ENCODE data around the gene HSFX3. TPM values are rescaled to one million over a fixed set of nuclear protein-coding genes. Genes with fewer than 3 reads are reported as not detected.
"Not testable (repeated sequence)": the region's sequence is repeated elsewhere in the genome, so short reads cannot be mapped to it uniquely, and the experiment has no call there.

HSFX3 gene
- total RNA-seq, 1 experiment from 2014 or later = not detected

DNA sequence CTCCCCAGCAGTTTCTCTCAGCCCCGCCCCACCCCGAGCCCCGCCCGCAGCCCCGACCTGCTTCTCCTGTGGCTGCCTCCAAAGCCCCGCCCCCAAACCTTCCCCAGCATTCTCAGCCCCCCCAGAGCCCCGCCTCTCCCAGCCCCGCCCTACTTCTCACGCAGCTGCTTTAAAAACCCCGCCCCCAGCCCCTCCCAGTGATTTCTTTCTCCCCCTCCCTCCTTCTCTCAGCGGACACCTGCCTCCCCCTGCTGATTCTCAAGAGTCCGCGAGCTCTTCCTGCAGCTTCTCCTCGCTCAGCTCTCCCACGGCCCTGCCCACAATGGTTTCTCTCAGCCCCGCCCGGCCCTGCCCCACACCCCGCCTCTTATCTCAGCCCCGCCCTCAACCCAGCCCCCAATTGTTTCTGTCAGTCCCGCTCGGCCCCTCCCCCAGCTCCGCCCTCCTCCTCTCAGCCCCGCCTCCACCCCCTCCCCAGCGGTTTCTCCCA is 9.5 kb downstream of the HSFX3 start:
- Mint-ChIP-seq H3K36me3 (ENCODE audit: insufficient read depth, unreplicated experiment) (peaks cover 3% of the 10 kb centered on the region), H3K9me3 (ENCODE audit: unreplicated experiment) (peaks cover 5% of the 10 kb centered on the region), H3K4me3 (ENCODE audit: unreplicated experiment) (peak overlapping the region; percentile 80), H3K27ac (ENCODE audit: low read depth, unreplicated experiment) (peak overlapping the region; percentile 99), H3K27me3 (ENCODE audit: insufficient read depth, unreplicated experiment) (no peaks in the 10 kb centered on the region), H3K4me1 (ENCODE audit: insufficient read depth, unreplicated experiment) (no peaks in the 10 kb centered on the region)
- POLR2A ChIA-PET = interaction anchor here (1.0 to 3.6 kb wide), 6 partner anchors 24 to 399 kb away, joined by 3 to 58 read pairs (median 12); partner anchors contain the start of genes EOLA2 and IDS
- TF ChIP-seq, protein P1, sequence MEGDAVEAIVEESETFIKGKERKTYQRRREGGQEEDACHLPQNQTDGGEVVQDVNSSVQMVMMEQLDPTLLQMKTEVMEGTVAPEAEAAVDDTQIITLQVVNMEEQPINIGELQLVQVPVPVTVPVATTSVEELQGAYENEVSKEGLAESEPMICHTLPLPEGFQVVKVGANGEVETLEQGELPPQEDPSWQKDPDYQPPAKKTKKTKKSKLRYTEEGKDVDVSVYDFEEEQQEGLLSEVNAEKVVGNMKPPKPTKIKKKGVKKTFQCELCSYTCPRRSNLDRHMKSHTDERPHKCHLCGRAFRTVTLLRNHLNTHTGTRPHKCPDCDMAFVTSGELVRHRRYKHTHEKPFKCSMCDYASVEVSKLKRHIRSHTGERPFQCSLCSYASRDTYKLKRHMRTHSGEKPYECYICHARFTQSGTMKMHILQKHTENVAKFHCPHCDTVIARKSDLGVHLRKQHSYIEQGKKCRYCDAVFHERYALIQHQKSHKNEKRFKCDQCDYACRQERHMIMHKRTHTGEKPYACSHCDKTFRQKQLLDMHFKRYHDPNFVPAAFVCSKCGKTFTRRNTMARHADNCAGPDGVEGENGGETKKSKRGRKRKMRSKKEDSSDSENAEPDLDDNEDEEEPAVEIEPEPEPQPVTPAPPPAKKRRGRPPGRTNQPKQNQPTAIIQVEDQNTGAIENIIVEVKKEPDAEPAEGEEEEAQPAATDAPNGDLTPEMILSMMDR (IDR thresholded peaks at IDR 0.05; ENCODE audit: unreplicated experiment) = no peak
- peak; percentile 85 for DNase-seq (ENCODE audit: unreplicated experiment)
- CTCF ChIA-PET = no interaction called here
- BruUV-seq (replicated peaks) = no TSS peak
- intact Hi-C loops (cut with micrococcal nuclease) = no loop called here

DNA sequence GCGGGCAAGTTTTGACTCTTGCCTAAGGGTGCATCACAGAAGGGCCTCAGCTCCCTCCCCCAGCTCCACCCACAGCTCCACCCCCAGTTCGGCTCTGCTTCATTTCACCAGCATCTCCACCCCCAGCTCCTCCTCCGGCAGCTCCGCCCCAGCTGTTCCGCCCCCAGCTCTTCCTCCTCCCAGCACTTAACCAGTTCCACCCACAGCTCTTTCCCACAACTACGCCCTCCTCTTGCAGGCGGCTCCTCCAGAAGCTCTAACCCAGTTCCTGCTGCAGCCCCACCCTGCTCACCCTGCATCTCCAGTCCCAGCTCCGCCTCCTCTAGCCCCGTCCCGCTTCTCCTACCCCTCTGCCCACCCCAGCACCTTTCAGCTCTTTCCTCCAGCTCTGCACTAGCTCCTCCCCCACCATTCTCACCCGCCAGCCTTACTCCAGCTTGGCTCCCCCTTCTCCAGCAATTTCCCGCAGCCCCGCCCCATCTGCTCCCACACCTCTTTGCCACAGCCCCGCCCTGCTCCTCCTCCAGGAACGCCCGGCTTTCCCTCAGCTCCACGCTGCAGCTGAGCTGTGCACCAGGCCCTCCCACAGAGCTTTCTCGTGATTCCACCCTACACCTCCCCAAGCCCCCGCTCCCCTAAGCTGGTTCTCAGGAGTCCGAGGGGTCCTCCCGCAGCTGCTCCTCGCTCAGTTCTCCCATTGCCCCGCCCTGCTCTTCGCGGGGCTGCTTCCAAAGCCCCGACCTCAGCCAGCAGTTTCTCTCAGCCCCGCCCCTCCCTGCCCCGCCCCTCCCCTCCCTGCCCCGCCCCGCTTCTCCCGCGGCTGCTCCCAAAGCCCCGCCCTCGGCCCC is 10.2 kb downstream of the HSFX3 start:
- POLR2A ChIA-PET = interaction anchor here (1.2 to 3.6 kb wide), 4 partner anchors 23 to 400 kb away, joined by 6 to 58 read pairs (median 18); partner anchors contain the start of genes EOLA2 and IDS
- Mint-ChIP-seq H3K4me1 (ENCODE audit: insufficient read depth, unreplicated experiment) (no peaks in the 10 kb centered on the region), H3K27ac (ENCODE audit: low read depth, unreplicated experiment) (peak overlapping the region; percentile 99), H3K27me3 (ENCODE audit: insufficient read depth, unreplicated experiment) (no peaks in the 10 kb centered on the region), H3K4me3 (ENCODE audit: unreplicated experiment) (peak overlapping the region; percentile 80), H3K9me3 (ENCODE audit: unreplicated experiment) (peaks cover 11% of the 10 kb centered on the region), H3K36me3 (ENCODE audit: insufficient read depth, unreplicated experiment) (peaks cover 7% of the 10 kb centered on the region)
- intact Hi-C loops (cut with micrococcal nuclease) = no loop called here
- no TSS peak for BruUV-seq (replicated peaks)
- CTCF ChIA-PET = interaction anchor here (0.6 to 0.7 kb wide), 2 partner anchors 11 to 229 kb away, joined by 3 read pairs; no protein-coding TSS in a partner anchor
- TF ChIP-seq, protein P1 (IDR thresholded peaks at IDR 0.05; ENCODE audit: unreplicated experiment) = no peak
- DNase-seq (ENCODE audit: unreplicated experiment) = peak; percentile 85

DNA sequence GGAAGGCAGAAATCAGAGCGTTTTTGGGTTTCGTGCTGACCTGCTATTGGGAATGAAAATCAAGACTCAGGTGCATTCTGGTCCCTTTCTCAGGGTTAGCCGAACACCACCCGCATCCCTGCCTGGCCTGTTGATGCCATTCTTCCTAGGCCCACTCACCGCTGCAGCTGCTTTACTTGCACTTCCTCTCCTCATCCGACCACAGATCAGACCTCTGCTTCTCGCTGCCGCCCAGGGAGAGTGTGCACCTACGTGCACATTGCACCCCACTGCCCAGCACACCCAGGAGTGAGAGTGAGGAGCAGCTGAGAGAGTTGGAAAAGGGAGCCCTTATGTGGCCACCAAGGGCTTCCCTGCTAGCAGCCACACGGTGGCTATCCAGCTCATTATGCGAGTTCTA is 12.2 kb downstream of the HSFX3 start:
- H3K4me3 Mint-ChIP-seq (ENCODE audit: unreplicated experiment); H3K27me3 Mint-ChIP-seq (ENCODE audit: insufficient read depth, unreplicated experiment); BruUV-seq (replicated peaks); H3K36me3 Mint-ChIP-seq (ENCODE audit: insufficient read depth, unreplicated experiment); CTCF ChIA-PET; H3K4me1 Mint-ChIP-seq (ENCODE audit: insufficient read depth, unreplicated experiment); POLR2A ChIA-PET; intact Hi-C loops (cut with micrococcal nuclease); DNase-seq (ENCODE audit: unreplicated experiment); H3K27ac Mint-ChIP-seq (ENCODE audit: low read depth, unreplicated experiment): not testable (repeated sequence)
- H3K9me3 Mint-ChIP-seq (ENCODE audit: unreplicated experiment) = peaks cover 11% of the 10 kb centered on the region

DNA sequence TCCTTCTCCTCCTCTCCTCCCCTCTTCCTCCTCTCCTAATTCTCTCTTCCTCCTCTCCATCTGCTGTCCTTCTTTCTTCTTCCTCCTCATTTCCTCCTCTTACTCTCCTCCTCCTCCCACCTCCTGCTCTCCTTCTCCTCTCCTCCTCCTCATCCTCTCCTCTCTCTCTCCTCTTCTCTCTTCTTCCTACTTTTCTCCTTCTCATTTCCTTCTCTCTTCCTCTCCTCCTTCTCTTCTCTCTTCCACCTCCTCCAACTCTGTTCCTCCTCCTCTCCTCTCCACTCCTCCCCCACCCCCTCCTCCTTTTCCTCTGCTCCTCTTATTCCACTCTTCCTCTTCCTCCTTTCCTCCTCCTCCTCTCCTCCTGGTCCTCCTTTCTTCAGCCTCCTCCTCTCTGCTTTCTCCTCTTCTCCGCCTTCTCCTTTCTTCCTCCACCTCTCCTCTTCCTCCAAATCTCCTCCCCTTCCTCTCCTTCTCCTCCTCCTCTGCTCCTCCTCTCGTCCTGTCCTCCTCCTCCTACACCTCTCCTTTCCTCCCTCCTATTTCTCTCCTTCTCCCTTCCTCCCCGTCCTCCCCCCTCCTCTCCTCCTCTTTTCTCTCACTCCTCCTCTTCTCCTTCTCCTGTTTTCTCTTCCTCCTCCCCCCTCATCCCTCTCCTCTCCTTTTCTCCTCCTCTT is 14.7 kb downstream of the HSFX3 start:
- POLR2A ChIA-PET; H3K4me1 Mint-ChIP-seq (ENCODE audit: insufficient read depth, unreplicated experiment); H3K36me3 Mint-ChIP-seq (ENCODE audit: insufficient read depth, unreplicated experiment); DNase-seq (ENCODE audit: unreplicated experiment); H3K27ac Mint-ChIP-seq (ENCODE audit: low read depth, unreplicated experiment); intact Hi-C loops (cut with micrococcal nuclease); BruUV-seq (replicated peaks); H3K27me3 Mint-ChIP-seq (ENCODE audit: insufficient read depth, unreplicated experiment); H3K4me3 Mint-ChIP-seq (ENCODE audit: unreplicated experiment): not testable (repeated sequence)
- H3K9me3 Mint-ChIP-seq (ENCODE audit: unreplicated experiment) = peaks cover 11% of the 10 kb centered on the region
- CTCF ChIA-PET = interaction anchor here (0.6 kb wide), 1 partner anchor 28 kb away, joined by 3 read pairs; no protein-coding TSS in a partner anchor

DNA sequence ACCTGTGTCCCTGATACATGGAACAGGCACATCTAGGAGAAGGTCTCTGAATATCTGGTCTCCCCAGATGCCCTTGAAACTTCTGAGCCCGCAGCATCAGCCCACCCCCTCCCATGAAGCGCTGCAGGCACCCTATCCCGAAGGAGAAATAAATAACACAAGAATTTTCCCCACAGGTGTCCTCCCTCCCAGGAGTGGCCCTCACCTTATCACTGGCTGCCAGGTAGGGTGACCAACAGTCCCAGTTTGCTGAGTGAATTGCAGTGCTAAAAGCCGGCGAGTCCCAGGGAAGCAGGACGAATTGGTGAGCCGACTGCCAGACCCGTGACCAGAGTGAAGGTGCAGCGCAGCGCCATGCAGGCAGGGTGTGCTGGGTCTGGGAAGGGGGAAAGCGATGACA is 15.7 kb downstream of the HSFX3 start:
- H3K4me1 Mint-ChIP-seq (ENCODE audit: insufficient read depth, unreplicated experiment); DNase-seq (ENCODE audit: unreplicated experiment); CTCF ChIA-PET; intact Hi-C loops (cut with micrococcal nuclease); POLR2A ChIA-PET; H3K27me3 Mint-ChIP-seq (ENCODE audit: insufficient read depth, unreplicated experiment); H3K27ac Mint-ChIP-seq (ENCODE audit: low read depth, unreplicated experiment); H3K4me3 Mint-ChIP-seq (ENCODE audit: unreplicated experiment); BruUV-seq (replicated peaks): not testable (repeated sequence)
- Mint-ChIP-seq H3K36me3 (ENCODE audit: insufficient read depth, unreplicated experiment) (peaks cover 15% of the 10 kb centered on the region), H3K9me3 (ENCODE audit: unreplicated experiment) (peaks cover 11% of the 10 kb centered on the region)

DNA sequence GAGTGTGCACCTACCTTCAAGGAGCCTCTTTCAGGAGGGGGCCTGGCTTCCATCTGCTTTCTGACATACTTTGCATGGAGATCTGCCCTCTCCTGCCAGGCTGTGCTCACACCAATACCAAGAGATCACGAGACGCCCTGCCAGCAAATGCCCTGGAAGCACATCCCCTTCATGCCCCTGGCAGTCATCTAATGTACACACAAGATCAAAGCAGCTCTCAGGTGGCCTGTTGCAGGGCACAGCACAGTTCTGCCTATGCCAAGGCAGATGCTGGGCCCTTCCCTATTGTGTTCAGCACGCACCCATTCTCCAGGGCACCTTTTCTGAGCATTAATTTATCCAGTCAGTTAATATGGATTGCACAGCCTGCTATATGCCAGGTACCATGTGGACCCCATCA is 16.9 kb downstream of the HSFX3 start:
- BruUV-seq (replicated peaks); H3K4me3 Mint-ChIP-seq (ENCODE audit: unreplicated experiment); intact Hi-C loops (cut with micrococcal nuclease); H3K27me3 Mint-ChIP-seq (ENCODE audit: insufficient read depth, unreplicated experiment); H3K27ac Mint-ChIP-seq (ENCODE audit: low read depth, unreplicated experiment); DNase-seq (ENCODE audit: unreplicated experiment); CTCF ChIA-PET; POLR2A ChIA-PET; H3K4me1 Mint-ChIP-seq (ENCODE audit: insufficient read depth, unreplicated experiment): not testable (repeated sequence)
- peaks cover 16% of the 10 kb centered on the region for H3K9me3 Mint-ChIP-seq (ENCODE audit: unreplicated experiment)
- peaks cover 17% of the 10 kb centered on the region for H3K36me3 Mint-ChIP-seq (ENCODE audit: insufficient read depth, unreplicated experiment)

Measured in MCF 10A (cell line).